Smooth muscle cell of the coronary artery (primary cell): Measurements from ENCODE around the gene KRTAP3-3. TPM values are rescaled to one million over a fixed set of nuclear protein-coding genes. Genes with fewer than 3 reads are reported as not detected.

Experiments used
- total RNA-seq: library from RNA; depleted of rRNA; stranded (reverse); fragments of >200 nt; gene quantifications from 2 replicates; pipeline ENCODE4 v1.2.3, GENCODE V29; 2014; ENCODE audit warnings: low replicate concordance

Gene KRTAP3-3
- total RNA-seq: not detected in 2 replicates

GRCh38 chr17:40993839-40994238 lies at the start of gene KRTAP3-3:
Gene KRTAP3-3 (minus strand): TSS chr17:40994164. CDS start chr17:40994097, 67 bp downstream.

DNA sequence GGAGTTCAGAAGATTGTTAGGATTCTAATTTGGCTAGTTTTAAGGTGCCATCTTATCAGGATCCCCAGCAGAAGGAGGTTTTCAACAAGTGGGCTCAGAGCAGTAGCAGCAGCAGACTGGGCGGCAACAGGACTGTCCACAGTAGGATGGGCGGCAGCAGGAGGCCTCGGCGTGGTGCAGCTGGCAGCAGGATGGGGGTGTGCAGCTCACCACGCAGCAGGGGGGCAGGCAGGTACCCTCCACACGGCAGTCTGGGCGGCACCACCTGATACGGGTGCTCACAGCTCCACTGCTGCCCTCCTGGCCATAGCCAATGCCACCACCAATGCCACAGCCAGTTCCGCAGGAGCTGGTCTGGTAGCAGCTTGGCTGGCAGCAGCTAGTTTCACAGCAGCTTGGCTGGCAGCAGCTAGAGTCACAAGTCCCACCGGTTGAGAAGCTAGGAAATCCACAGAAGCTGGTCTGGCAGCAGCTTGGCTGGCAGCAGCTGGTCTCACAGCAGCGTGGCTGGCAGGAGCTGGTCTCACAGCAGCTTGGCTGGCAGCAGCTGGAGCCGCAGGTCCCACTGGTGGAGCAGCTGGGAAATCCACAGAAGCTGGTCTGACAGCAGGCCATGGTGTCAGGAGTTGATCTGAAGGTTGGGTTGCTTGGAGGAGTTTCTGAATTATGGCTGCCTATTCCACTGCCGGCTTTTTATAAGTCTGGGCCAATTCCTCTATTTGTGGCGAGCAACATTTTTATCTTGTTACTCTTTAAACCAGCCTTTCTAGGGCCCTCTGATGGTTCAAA lies 47.0 kb upstream of the KRTAP3-3 start, which contains the start of gene KRTAP1-1:
KRTAP1-1 (minus strand) TSS at position 668 of the 789 bp plus-strand sequence; CDS start at position 615, 53 bp downstream.

GRCh38 chr17:41034346-41034935 lies 40.5 kb upstream of the KRTAP3-3 start, which contains the start of gene KRTAP1-3:
Gene KRTAP1-3 (minus strand): TSS chr17:41034874. CDS start chr17:41034821, 53 bp downstream.

DNA sequence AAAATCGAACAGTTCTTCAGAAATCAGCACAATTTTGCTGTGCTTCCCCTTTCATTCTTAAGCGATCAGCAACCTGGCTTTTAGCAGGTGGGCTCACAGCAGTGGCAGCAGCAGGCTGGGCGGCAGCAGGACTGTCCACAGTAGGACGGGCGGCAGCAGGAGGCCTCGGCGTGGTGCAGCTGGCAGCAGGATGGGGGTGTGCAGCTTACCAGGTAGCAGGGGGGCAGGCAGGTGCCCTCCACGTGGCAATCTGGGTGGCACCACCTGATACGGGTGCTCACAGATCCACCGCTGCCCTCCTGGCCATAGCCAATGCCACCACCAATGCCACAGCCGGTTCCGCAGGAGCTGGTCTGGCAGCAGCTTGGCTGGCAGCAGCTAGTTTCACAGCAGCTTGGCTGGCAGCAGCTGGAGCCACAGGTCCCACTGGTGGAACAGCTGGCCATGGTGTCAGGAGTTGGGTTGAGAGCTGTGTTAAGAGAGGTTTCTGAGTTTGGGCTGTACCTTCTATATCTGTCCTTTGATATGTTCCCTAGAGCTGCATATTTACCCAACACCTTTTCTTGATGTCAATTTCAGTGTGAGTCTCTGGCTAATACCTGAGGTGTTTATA lies 35.8 kb upstream of the KRTAP3-3 start, which contains the start of gene KRTAP1-4:
KRTAP1-4 (minus strand) TSS at position 563 of the 613 bp plus-strand sequence; CDS start at position 446, 117 bp downstream.

GRCh38 chr17:41026715-41027471 lies 32.9 kb upstream of the KRTAP3-3 start, which contains the start of gene KRTAP1-5:
Gene KRTAP1-5 (minus strand): TSS chr17:41027208. CDS start chr17:41027155, 53 bp downstream.

GRCh38 chr17:41008811-41009210 lies 14.8 kb upstream of the KRTAP3-3 start, which contains the start of gene KRTAP3-1:
Gene KRTAP3-1 (minus strand): TSS chr17:41009128. CDS start chr17:41009074, 54 bp downstream.

DNA sequence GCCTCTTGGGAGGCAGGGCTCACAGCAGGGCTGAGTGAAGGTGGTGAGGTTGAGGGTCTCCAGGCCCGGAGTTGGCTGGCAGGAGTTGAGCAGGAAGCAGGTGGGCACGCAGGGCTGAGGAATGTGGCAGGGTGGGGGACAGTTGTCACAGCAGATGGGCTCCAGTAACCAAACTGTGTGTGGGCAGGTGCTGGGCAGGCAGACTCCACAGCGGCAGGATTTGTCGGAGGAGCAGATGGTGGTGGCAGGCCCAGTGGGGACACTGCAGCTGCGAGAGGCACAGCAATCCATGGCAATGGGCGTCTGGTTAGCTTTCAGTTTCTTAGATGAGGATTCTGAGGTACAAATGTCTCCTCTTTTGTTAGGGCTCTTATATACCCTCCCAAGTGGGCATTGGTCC lies 5.6 kb upstream of the KRTAP3-3 start, which contains the start of gene KRTAP3-2:
KRTAP3-2 (minus strand) TSS at position 344 of the 400 bp plus-strand sequence; CDS start at position 291, 53 bp downstream.

GRCh38 chr17:40984226-40984625 lies 9.7 kb downstream of the KRTAP3-3 start, which contains the start of gene KRT40:
Gene KRT40 (minus strand): TSS chr17:40984326. CDS start chr17:40984273, 53 bp downstream.

DNA sequence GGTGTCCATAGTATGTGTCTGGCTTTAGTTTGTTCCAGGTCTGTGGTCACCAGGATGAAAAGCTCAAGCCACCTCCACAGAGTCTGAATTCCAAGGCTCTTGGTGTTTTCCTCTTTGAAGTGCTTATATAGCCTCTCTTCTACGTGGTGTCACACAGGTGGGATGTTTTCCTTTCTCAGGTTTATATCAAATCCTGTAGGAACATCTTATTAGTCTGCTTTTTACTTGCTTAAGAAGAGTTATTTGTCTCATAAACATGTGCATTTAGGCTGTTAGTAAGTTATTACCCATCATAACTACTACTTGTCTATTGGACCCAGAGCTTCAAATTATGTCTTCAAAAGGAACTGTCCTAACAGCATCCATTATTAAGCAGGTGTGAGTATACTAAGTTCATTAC lies 27.1 kb downstream of the KRTAP3-3 start, which contains the start of gene KRT39:
KRT39 (minus strand) TSS at position 101 of the 400 bp plus-strand sequence; CDS start at position 9, 92 bp downstream.

Other genes with a start within 250 kb of the KRTAP3-3 start
- gene KRT25, start 238.8 kb downstream of the KRTAP3-3 start, total RNA-seq: not detected in 2 replicates
- gene KRT26, start 222.0 kb downstream of the KRTAP3-3 start, total RNA-seq: not detected in 2 replicates
- gene KRT27, start 211.6 kb downstream of the KRTAP3-3 start, total RNA-seq: not detected in 2 replicates
- gene KRT28, start 194.2 kb downstream of the KRTAP3-3 start, total RNA-seq: not detected in 2 replicates
- 1.6 and 4.7 TPM in 2 replicates for gene KRT10, start 171.6 kb downstream of the KRTAP3-3 start, total RNA-seq
- gene KRT12, start 126.9 kb downstream of the KRTAP3-3 start, total RNA-seq: under 0.01 TPM in 1 of 2 replicates, not detected in the other
- gene KRT20, start 108.9 kb downstream of the KRTAP3-3 start, total RNA-seq: not detected in 2 replicates
- gene KRT23, start 56.5 kb downstream of the KRTAP3-3 start, total RNA-seq: not detected in 2 replicates
- gene KRT39, start 27.2 kb downstream of the KRTAP3-3 start, total RNA-seq: 0.12 TPM in 1 of 2 replicates, not detected in the other
- not detected in 2 replicates for gene KRT40, start 9.8 kb downstream of the KRTAP3-3 start, total RNA-seq
- not detected in 2 replicates for gene KRTAP3-2, start 5.7 kb upstream of the KRTAP3-3 start, total RNA-seq
- not detected in 2 replicates for gene KRTAP3-1, start 15.0 kb upstream of the KRTAP3-3 start, total RNA-seq
- gene KRTAP1-5, start 33.0 kb upstream of the KRTAP3-3 start, total RNA-seq: not detected in 2 replicates
- gene KRTAP1-4, start 36.0 kb upstream of the KRTAP3-3 start, total RNA-seq: not detected in 2 replicates
- gene KRTAP1-3, start 40.7 kb upstream of the KRTAP3-3 start, total RNA-seq: not detected in 2 replicates
- not detected in 2 replicates for gene KRTAP1-1, start 47.3 kb upstream of the KRTAP3-3 start, total RNA-seq
- gene KRTAP2-1, start 53.2 kb upstream of the KRTAP3-3 start, total RNA-seq: not detected in 2 replicates
- not detected in 2 replicates for gene KRTAP2-2, start 61.1 kb upstream of the KRTAP3-3 start, total RNA-seq
- not detected in 2 replicates for gene KRTAP2-3, start 66.0 kb upstream of the KRTAP3-3 start, total RNA-seq
- not detected in 2 replicates for gene KRTAP2-4, start 71.7 kb upstream of the KRTAP3-3 start, total RNA-seq
- not detected in 2 replicates for gene KRTAP4-7, start 90.0 kb upstream of the KRTAP3-3 start, total RNA-seq
- not detected in 2 replicates for gene KRTAP4-8, start 104.0 kb upstream of the KRTAP3-3 start, total RNA-seq
- gene KRTAP4-16, start 108.0 kb upstream of the KRTAP3-3 start, total RNA-seq: not detected in 2 replicates
- not detected in 2 replicates for gene KRTAP4-9, start 111.2 kb upstream of the KRTAP3-3 start, total RNA-seq
- not detected in 2 replicates for gene KRTAP4-11, start 124.2 kb upstream of the KRTAP3-3 start, total RNA-seq
- not detected in 2 replicates for gene KRTAP4-12, start 130.0 kb upstream of the KRTAP3-3 start, total RNA-seq
- gene KRTAP4-6, start 146.4 kb upstream of the KRTAP3-3 start, total RNA-seq: not detected in 2 replicates
- not detected in 2 replicates for gene KRTAP4-5, start 155.7 kb upstream of the KRTAP3-3 start, total RNA-seq
- not detected in 2 replicates for gene KRTAP4-4, start 166.6 kb upstream of the KRTAP3-3 start, total RNA-seq
- not detected in 2 replicates for gene KRTAP4-3, start 174.1 kb upstream of the KRTAP3-3 start, total RNA-seq
- gene KRTAP4-2, start 184.1 kb upstream of the KRTAP3-3 start, total RNA-seq: not detected in 2 replicates
- gene KRTAP4-1, start 190.7 kb upstream of the KRTAP3-3 start, total RNA-seq: not detected in 2 replicates
- not detected in 2 replicates for gene KRTAP9-1, start 195.7 kb upstream of the KRTAP3-3 start, total RNA-seq
- not detected in 2 replicates for gene KRTAP9-2, start 232.5 kb upstream of the KRTAP3-3 start, total RNA-seq
- gene KRTAP9-3, start 238.3 kb upstream of the KRTAP3-3 start, total RNA-seq: not detected in 2 replicates
- gene KRTAP9-8, start 243.8 kb upstream of the KRTAP3-3 start, total RNA-seq: not detected in 2 replicates